HTR-8/SVneo (cell line): ENCODE results near the gene CCDC122.

Experiments used
- DNase-seq: peaks from one replicate; pipeline ENCODE4 v3.0.0; 2011; ENCODE audit warnings: low spot score, mixed read lengths; ENCODE audit not compliant: insufficient read length
- FAIRE-seq: peaks from 2 replicates; lab custom pipeline; 2011; peaks lifted over from hg19 to GRCh38; lab: Jason Lieb, UNC

Gene CCDC122

DNA sequence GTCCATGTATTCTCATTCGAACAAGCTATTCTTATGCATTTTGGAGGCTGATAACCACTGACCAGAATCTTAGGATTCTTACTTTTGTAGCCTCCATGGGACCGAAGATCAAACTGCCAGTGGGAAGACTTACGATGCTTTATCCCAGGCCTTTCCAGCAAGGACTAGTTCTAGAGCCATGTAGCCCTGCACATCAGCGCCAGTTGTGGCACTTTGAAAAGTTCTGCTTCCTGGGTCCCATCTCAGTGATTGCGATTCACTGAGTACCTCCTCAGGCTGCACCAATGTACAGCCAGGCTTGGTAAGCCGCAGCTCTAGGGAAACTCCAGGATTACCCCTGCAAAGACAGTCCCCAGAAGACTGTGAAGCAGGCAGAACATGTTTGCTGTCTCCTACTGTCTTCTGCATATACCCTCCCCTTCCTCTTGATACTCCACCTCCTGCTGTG, 73.8 kb downstream of the CCDC122 start:
- no peak for FAIRE-seq
- no peak for DNase-seq

DNA sequence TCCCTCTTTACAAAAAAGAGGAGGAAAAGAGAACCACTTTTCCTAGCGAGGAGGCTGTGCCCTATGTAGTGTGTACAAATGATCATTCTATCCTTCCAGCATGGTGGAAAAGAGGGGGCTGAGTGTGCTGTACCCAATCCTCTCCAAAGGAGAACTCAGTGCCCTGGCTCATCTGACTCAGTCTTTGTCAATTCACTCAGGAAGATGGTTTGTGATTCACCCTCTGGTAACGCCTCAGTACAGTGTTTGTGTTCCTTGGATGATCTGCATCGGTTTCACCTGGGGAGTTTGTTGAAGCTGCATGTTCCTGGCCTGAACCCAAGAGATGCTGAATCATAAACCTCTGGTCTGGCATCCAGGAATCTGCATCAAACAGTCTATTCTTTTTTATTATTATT, 74.5 kb downstream of the CCDC122 start:
- DNase-seq = no peak

DNA sequence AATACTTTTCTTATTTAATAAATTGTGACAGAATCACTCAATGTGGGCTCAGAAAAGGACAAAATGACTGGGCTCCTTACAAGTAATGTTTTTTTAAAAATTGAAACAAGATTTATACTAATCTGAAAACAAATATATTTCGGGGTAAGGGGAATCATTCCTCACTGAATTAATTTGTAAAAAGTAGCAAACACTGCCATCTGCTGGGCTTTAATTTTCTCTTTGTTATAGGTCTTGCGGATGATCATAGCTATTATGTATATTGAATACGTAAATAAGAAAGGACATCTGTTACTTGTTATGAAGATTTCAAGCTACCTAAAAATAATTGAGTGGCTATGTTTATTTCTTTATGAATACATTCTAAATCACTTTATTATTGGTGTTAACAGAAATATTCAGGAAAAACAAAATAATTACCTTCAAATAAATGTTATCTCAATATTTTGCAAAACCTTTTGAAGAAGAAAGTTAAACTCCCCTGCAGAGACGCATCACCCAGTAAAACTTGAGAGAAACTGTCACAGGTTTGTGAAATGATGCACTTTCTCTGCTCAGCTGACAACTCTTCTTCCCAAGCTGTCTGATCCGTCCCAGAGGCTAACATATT, 75.0 kb downstream of the CCDC122 start:
- FAIRE-seq (no peak), DNase-seq (no peak)

More for the DNA sequence above, 74.5 kb downstream of the CCDC122 start:
- peak; percentile 52 for FAIRE-seq

DNA sequence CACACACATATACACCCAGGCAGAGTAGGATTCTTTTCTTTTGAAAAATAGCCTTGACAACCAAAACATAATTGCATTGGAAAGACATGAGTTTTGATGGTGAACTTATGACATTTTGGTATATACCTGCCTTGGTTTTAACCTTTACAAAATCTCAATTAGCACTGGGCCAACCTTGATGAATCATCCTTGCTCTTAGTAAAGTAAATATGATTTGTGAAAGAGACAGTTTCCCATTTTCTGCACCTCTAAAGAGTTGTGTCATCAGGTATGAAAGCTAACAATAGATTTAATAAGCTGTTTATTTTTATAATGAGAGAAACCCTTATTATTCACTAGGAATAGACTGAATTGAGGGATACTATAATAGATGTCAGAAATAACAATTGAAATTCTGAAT, 77.0 kb downstream of the CCDC122 start:
- FAIRE-seq (no peak), DNase-seq (no peak)

DNA sequence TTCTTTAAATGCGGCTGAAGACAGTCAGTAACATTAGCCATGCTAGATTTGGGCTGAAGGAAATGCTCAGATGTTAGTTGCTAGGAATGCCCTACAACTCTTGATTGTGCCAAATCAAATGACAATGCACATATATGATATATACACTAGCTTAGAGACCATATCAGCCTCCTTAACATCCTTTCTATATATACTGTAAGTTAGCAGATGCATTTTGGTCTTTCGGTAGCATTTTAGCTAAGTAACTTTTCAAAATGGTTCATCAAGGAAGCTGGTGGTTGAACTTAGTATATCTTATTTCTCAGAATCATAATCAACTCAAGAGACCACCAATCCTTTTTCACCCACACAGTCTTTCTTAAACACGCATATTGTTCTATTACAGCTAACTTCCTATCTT, 78.7 kb downstream of the CCDC122 start:
- FAIRE-seq = no peak
- DNase-seq = no peak

DNA sequence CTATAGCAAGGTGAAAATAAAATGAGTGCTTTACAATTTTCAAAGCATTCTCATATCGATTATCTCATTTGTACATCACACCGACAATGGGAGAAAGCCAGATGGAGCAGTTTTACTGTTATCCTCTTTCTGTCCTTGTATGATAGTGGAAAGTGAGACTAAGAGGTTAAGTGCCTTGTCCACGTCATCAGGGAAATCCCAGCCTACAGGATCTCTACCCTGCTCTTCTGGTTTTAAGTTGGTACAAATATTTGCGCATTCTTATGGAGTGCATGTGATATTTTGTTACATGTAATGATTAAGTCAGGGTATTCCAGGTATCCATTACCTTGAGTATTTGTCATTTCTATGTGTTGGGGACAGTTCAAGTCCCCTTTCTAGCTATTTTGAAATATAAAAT, 80.3 kb downstream of the CCDC122 start:
- DNase-seq (no peak), FAIRE-seq (no peak)

DNA sequence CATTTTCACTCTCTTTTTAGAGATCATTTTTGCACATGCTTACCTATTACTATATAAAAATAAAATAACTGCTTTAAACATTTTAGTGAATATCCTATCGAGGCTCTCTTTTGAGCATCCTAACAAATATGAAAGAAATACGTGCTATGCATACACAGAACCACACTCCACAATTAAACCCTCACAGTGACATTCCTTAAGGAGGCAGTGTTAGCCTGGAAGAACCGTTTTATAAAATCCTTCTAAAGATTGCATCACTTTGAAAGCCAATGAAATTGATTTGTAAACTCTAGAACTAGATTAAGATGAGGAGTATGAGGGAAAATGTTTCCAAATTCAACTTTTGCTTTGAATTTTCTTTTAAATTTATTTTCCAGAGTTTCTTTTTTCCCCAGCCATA, 81.7 kb downstream of the CCDC122 start:
- DNase-seq = no peak
- no peak for FAIRE-seq

DNA sequence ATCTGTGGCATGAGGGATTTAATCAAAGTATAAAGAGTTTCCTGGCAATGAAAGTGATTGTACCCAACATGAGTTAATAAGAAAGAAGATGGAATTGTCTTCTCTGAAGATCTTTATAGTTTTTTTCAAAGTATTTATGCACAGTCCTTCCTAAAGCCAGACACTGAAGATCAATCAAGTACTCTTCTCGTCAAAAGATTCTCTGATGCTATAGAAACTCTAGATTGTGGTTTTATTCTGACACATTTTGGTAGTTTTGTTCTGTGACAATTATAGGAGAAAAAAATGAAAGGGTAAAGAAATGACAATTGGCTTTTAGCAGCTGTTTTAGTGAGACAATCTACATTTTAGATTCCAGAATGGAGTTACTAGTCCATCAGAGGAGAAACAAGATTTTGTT, 82.4 kb downstream of the CCDC122 start:
- no peak for FAIRE-seq
- DNase-seq = no peak

DNA sequence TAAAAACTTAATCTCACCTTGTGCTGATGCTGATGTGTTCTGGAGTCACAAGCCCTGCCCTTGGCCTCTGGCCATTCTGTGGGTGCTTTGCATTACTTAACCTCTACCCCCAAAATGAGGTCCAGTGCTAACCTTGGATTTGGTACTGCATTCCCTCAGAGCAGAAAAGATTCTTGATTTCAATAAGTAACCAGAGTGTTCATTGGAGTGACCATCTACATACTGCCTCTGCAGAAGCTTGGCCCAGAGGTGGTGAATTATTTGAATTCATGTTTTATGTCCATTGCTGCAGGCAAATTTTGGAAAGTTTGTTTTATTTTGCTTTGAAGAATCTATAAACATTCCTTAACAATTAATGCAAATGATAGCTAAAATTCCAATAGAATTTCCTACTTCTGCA, 85.1 kb downstream of the CCDC122 start:
- FAIRE-seq (no peak), DNase-seq (no peak)

DNA sequence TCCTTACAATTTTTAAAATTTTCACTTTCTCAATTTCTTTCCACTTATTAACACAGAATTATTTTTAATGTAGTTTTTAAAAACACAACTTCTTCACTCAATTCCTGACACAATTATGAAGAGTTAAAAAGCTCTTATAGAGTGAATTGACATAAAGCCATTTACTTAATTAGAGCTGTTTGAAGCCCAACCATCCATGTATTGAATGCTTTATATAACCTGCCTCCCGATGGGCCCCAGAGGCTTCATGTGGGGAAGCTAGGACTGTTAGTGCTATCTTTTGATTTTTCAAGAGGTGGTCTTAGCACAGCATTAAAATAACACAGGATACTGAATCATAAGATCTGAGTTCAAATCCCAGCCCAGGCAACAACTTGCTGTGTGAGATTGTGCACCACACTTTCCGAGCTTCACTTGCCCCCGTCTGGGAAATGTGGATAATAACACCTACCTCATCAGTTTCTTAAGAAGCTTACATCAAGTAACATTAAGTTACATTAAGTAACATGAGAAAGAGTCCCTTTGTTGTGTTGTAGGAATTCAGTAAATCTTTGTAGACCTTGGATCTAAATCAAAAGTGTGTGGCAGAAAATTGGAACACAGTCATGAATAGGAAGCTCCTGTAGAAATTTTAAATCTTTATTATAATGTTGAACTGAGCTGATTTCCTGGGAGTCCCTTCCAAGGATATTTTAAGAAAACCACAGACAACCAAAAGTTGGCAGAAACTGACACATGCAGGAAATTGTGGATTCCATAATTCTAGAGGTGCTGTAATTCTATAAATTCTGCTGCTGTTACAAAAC, 87.3 kb downstream of the CCDC122 start:
- DNase-seq (no peak), FAIRE-seq (no peak)

DNA sequence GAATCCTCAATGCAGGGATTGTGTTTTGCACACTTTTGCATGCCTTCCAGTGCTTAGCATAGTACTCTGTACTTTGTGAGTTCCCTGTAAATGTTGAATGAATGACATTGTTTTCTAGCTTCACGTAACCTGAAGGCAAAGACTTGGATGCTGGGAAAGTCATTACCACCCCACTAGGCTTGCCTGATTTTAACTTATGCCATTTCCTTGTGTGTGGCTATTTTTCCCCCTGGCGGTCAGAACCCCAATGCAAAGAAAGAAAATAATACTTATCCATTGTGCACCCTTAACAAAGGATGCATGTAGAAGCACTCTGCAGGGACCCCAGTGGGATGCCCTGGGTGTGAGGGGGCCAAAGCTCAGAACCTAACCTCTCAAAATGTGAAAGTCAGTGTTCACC, 91.5 kb downstream of the CCDC122 start:
- FAIRE-seq = no peak
- DNase-seq = no peak

DNA sequence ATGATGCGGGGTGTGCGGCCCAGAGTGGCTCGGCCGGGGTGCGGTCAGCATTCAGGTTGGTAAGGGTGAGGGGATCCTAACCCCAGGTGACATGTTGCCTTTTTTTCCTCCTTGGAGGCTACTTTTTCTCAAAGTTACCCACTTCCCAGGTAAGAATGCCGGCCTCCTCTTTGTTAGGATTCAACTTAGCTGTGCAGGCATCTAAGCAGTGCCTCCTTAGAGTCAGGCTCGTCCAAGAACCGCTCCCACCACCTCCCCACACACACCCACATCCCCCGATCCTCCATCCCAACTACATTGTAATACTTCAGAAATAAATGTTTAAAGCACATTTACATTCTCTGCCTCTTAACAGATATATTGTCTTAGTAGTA, 92.0 kb downstream of the CCDC122 start:
- no peak for DNase-seq
- no peak for FAIRE-seq

DNA sequence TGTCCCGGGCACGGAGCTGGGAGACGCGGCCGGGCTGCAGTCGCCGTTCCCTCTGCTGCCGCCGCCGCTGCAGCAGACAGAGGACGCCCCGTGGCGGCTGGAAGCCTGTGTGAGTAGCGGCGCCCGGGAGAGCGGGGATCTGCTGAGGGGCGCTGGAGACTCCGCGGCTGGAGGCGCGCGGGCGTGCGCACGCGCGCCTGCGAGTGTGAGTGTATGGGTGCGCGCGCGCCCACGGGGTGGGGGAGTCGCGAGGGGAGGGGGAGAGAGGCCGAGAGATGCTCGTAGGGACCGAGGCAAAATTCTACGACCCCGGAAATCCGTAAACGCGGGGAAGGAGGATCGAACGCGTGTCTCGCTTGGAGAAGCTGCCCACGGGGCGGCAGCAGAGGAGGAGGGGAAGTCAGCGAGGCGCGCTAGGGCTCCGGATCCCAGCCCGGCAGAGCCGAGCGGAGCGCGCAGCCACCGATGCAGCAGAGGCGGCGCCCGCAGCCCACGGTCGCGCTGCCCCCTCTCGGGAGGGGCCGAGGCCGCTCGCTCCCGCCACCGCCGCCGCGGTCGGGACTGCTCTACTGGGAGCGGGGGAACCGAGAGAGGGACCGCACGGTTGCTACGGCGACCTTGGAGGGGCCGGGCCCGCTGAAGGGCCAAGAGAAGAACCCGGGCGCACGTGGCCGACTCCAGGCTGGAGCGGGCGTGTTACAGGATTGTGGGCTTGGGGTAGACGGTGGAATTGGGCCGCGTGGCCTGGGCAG, 92.6 kb downstream of the CCDC122 start, which contains the start of gene ENOX1:
Gene ENOX1, minus strand, starts transcription at position 207 of the 752 bp plus-strand sequence.
- FAIRE-seq = no peak

DNA sequence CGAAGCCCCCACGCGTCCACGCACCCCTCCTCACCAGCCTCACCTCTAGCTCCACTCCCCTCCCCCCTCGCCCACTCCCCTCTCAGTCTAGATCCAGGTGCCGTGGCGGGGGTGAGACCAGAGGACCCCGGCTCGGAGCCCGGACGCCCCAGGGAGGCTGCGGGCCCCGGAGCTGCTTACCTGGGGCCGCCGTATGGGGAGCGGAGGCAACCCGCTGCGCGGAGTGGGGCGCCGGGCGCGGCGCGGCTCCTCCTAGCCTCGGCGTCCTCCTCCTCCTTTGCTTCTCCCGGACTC, 93.1 kb downstream of the CCDC122 start:
- DNase-seq = no peak
- no peak for FAIRE-seq

More for the DNA sequence above, 92.6 kb downstream of the CCDC122 start, which contains the start of gene ENOX1:
- no peak for DNase-seq
